Upper lobe of left lung (tissue), 6 donors: ENCODE results near the gene CRYZL1. TPM values are rescaled to one million over a fixed set of nuclear protein-coding genes. Genes with fewer than 3 reads are reported as not detected.
A peak's percentile ranks its signal among the peaks of the same experiment; 100 is the strongest.
"Not testable (repeated sequence)": the region's sequence is repeated elsewhere in the genome, so short reads cannot be mapped to it uniquely, and the experiment has no call there.

ENCODE experiments used
- ATAC-seq, 2 donors: fragments of 200-7000 bp; cut with Tn5 transposase; one replicate each; pipeline ENCODE4 v1.9.1; 2022; ENCODE audit warnings: mild to moderate bottlenecking in 2 of 2, moderate library complexity in 2 of 2; ENCODE audit not compliant: low FRiP score in 2 of 2
- DNase-seq, 2 donors: peaks; one replicate each; pipeline ENCODE4 v3.0.0-alpha.2; 2019 to 2020
- H3K27ac ChIP-seq, 4 donors: fragments of 200-600 bp; sonication (generic); one replicate each; pipeline ENCODE4 v1.5.1; 2016 to 2019
- H3K27me3 ChIP-seq, 4 donors: fragments of 200-600 bp; sonication (generic); one replicate each; pipeline ENCODE4 v1.5.1; 2017 to 2019
- H3K36me3 ChIP-seq, 4 donors: fragments of 200-600 bp; sonication (generic); one replicate each; pipeline ENCODE4 v1.5.1; 2016 to 2019
- H3K4me1 ChIP-seq, 4 donors: fragments of 200-600 bp; sonication (generic); one replicate each; pipeline ENCODE4 v1.5.1; 2018 to 2019
- H3K4me3 ChIP-seq, 4 donors: fragments of 200-600 bp; sonication (generic); one replicate each; pipeline ENCODE4 v1.5.1; 2017 to 2019; ENCODE audit warnings: mild to moderate bottlenecking in 2 of 4, moderate library complexity in 1 of 4
- H3K9me3 ChIP-seq, 4 donors: fragments of 200-600 bp; sonication (generic); one replicate each; pipeline ENCODE4 v1.5.1; 2018 to 2019
- EP300 ChIP-seq, 4 donors: sonication (generic); formaldehyde crosslinking; IDR thresholded peaks; one replicate each; pipeline ENCODE4 v1.5.1; 2017; ENCODE audit warnings: antibody characterized with exemption in 4 of 4, control low read depth in 2 of 4
- POLR2A ChIP-seq, 4 donors: fragments of 450-650 bp; IDR thresholded peaks; one replicate each; pipeline ENCODE4 v1.5.1; 2016 to 2017; ENCODE audit warnings: antibody characterized with exemption in 4 of 4, mild to moderate bottlenecking in 2 of 4
- POLR2AphosphoS5 ChIP-seq, 2 donors: sonication (generic); formaldehyde crosslinking; IDR thresholded peaks; one replicate each; pipeline ENCODE4 v1.5.1; 2017; ENCODE audit warnings: antibody characterized with exemption in 2 of 2
- WGBS, 2 donors: methylation state at CpG; one replicate each; pipeline ENCODE4 v1.1.5; 2017 to 2018; 5-methylcytosine and 5-hydroxymethylcytosine counted together
- total RNA-seq, 6 donors: library from RNA; depleted of rRNA in 4 of 6; stranded (reverse); fragments of >200 nt in 4 of 6; gene quantifications; one replicate each; pipeline versions ENCODE4 v1.1.0 to v1.2.1, GENCODE V29; 2016 to 2021
- TF ChIP-seq, protein P1 (sequence below), 6 experiments: fragments of 450-650 bp in 4 of 6; fragments of 200-600 bp in 2 of 6; sonication (generic) in 2 of 6; IDR thresholded peaks; one replicate each; pipeline ENCODE4 v1.5.1; 2016 to 2019; ENCODE audit warnings: antibody characterized with exemption in 6 of 6
- donor health status: DM: no; HTN: no; CAD: no; lungs with moderate emphysema.
- donor health status: DM: no; HTN: yes; CAD: no; lungs with severe emphysema.

CRYZL1 gene
- total RNA-seq, 6 donors from 2014 or later, result 20.2 to 80.7 (median 31.7) TPM

DNA sequence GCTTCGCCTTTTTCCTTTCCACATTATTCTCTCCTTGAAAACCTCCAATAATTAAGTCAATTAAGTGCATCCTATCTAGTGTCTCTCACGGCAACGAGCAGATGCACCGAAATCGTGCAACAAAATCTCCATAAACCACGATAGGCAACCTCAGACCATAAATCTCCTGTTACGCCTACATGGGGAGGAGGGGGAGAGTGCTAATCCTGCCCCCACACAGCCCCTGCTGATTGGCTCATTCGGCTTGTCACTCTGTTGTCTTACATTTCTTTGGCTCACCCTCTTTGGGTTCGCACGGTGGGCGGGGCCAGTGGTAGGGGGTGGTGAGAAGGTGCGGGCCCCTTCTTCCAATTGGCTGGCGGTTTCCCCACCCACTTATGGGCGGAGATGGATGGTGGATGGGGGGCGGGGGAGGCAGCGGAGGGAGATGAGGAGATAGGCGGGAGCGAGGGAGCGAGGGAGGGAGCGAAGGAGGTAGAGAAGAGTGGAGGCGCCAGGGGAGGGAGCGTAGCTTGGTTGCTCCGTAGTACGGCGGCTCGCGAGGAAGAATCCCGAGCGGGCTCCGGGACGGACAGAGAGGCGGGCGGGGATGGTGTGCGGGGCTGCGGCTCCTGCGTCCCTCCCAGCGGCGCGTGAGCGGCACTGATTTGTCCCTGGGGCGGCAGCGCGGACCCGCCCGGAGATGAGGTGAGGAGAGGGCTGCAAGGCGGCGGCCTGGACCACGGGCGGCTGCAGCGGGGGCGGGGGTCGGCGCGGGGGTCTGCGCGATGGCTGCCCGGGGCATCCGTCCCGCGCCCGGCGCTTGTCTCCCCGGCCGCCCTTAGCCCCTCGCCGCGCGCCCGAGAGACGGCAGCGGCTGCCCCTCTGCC lies 720 bp upstream of the CRYZL1 start, which contains the start of gene ITSN1:
TSS of gene ITSN1 (plus strand) at position 475 of the 869 bp plus-strand sequence. CDS start 76,328 bp downstream, outside the sequence.
- Histone ChIP-seq H3K9me3 (no peaks in the 10 kb centered on the region), H3K36me3 (no peaks in the 10 kb centered on the region), H3K4me1 (peaks cover 12 to 39% (median 27%) of the 10 kb centered on the region in 4 donors), H3K27me3 (no peaks in the 10 kb centered on the region), H3K27ac (peak within 1 kb of the TSS; percentile 85 to 94 (median 91)), H3K4me3 (peak within 1 kb of the TSS; percentile 71 to 99 (median 96))
- TF ChIP-seq EP300 (IDR thresholded peaks at IDR 0.05) (peak in 1 of 4 donors; percentile 57), POLR2AphosphoS5 (IDR thresholded peaks at IDR 0.05) (peak; percentile 15 to 88), POLR2A (IDR thresholded peaks at IDR 0.05) (peak in 3 of 4 donors; percentile 33 to 91 (median 80))
- TF ChIP-seq, protein P1, sequence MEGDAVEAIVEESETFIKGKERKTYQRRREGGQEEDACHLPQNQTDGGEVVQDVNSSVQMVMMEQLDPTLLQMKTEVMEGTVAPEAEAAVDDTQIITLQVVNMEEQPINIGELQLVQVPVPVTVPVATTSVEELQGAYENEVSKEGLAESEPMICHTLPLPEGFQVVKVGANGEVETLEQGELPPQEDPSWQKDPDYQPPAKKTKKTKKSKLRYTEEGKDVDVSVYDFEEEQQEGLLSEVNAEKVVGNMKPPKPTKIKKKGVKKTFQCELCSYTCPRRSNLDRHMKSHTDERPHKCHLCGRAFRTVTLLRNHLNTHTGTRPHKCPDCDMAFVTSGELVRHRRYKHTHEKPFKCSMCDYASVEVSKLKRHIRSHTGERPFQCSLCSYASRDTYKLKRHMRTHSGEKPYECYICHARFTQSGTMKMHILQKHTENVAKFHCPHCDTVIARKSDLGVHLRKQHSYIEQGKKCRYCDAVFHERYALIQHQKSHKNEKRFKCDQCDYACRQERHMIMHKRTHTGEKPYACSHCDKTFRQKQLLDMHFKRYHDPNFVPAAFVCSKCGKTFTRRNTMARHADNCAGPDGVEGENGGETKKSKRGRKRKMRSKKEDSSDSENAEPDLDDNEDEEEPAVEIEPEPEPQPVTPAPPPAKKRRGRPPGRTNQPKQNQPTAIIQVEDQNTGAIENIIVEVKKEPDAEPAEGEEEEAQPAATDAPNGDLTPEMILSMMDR (IDR thresholded peaks at IDR 0.05), result no peak
- peak; percentile 94 to 100 for DNase-seq
- peak; percentile 95 to 98 for ATAC-seq
- WGBS, 2 donors, result 0 to 2% methylated on average over 28 to 66 of the region's 71 CpGs

DNA sequence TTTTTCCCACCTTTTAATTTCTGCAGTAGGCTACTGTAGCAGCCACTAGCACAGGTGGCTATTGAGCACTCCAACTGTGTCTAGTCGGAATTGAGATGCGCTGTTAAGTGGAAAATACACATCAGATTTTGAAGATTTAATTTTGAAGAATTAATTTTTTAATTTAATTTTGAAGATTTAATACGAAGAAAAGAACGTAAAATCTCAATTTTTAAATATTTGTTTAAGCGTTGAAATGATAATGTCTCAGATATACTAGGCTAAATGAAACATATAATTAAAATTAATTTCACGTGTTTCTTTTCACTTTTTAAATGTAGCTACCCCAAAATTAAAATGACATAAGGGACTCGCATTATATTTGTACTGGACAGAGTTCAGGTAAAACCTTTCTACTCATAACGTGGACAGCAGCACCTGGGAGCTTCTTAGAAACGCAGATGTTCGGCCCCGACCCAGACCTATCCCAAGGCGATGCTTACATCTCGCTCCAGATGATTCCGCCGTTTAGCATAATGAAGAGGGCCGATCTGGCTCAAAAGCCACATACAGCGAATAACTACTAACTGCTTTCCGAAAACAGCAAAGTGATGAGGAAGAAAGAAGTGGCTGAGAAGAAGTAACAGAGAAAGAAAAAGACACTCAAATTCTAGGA lies 717 bp downstream of the CRYZL1 start:
- Histone ChIP-seq H3K9me3 (no peaks in the 10 kb centered on the region), H3K27me3 (no peaks in the 10 kb centered on the region), H3K4me1 (peaks cover 12 to 39% (median 27%) of the 10 kb centered on the region in 4 donors), H3K36me3 (no peaks in the 10 kb centered on the region), H3K4me3 (peak overlapping the region; percentile 71 to 99 (median 96)), H3K27ac (peak overlapping the region; percentile 85 to 94 (median 91))
- TF ChIP-seq, protein P1 (IDR thresholded peaks at IDR 0.05), result no peak
- TF ChIP-seq EP300 (IDR thresholded peaks at IDR 0.05) (no peak), POLR2AphosphoS5 (IDR thresholded peaks at IDR 0.05) (no peak)
- DNase-seq, result no peak
- no peak for ATAC-seq
- WGBS, 2 donors, result 28% methylated on average over 18 of the region's 18 CpGs

DNA sequence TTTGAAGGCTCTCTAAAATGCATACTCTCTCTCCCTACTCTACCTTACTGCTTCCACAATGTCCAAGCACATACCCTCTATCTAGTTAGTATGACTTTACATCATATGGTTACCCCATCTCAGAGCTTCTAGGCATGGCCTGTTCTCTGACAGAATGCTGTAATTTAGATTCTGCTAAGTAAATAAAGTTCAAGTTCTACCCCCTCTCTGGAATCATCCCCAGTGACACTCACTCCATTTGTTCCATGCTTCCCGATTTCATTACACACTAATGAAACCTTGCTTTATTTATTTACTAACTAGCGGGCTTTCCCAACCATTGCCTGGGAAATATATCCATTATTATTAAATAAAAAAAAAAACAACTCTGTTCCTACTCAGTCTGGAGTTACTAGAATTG lies 7.3 kb downstream of the CRYZL1 start:
- 95 to 97% methylated on average over 2 of the region's 2 CpGs for WGBS, 2 donors
- Histone ChIP-seq H3K9me3 (no peaks in the 10 kb centered on the region), H3K27ac (no peak overlapping the region), H3K36me3 (peaks cover 0 to 22% (median 8%) of the 10 kb centered on the region in 4 donors), H3K27me3 (no peaks in the 10 kb centered on the region), H3K4me1 (no peaks in the 10 kb centered on the region), H3K4me3 (no peak overlapping the region)
- DNase-seq (no peak), ATAC-seq (no peak)
- TF ChIP-seq POLR2AphosphoS5 (IDR thresholded peaks at IDR 0.05) (no peak), EP300 (IDR thresholded peaks at IDR 0.05) (no peak), POLR2A (IDR thresholded peaks at IDR 0.05) (no peak)
- TF ChIP-seq, protein P1 (IDR thresholded peaks at IDR 0.05), result no peak

DNA sequence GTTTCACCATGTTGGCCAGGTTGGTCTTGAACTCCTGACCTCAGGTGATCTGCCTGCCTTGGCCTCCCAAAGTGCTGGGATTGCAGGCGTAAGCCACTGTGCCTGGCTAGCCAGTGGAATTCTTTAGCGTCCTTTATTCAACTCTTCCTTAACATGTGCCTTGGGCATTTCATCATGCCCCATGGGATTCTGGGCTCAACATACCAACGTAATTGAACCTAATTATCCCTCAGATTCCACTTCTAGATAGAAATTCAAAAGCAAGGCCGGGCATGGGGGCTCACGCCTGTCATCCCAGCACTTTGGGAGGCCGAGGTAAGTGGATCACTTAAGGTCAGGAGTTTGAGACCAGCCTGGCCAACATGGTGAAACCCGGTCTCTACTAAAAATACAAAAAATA lies 15.4 kb downstream of the CRYZL1 start:
- H3K36me3 ChIP-seq, result peaks cover 8 to 44% (median 18%) of the 10 kb centered on the region in 4 donors
- 96 to 97% methylated on average over 7 of the region's 7 CpGs for WGBS, 2 donors
- H3K27me3 ChIP-seq, H3K9me3 ChIP-seq, H3K4me1 ChIP-seq, H3K4me3 ChIP-seq, ATAC-seq, DNase-seq, H3K27ac ChIP-seq: not testable (repeated sequence)

DNA sequence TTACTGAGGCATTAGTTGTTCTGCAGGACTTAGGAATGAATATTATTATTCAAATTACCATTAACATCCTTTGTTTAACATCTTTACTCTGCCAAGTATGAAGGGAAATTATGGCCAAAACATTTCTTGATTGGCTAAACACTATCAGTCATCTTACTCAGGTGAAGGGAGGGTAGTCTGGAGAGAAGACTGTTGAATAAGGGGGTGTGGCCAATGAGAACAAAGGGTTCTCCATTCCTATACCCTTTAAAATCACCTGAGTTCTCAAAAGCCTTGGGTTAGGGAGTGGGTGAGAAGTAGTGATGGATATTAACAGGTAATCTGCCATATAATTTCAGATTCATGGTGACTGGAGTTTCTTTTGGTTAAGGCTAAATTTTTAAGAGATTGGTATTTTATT lies 19.3 kb downstream of the CRYZL1 start:
- no peak for TF ChIP-seq POLR2A (IDR thresholded peaks at IDR 0.05)
- TF ChIP-seq POLR2AphosphoS5 (IDR thresholded peaks at IDR 0.05), result no peak
- no peak for TF ChIP-seq EP300 (IDR thresholded peaks at IDR 0.05)
- TF ChIP-seq, protein P1 (IDR thresholded peaks at IDR 0.05), result no peak
- DNase-seq, result no peak

More for the DNA sequence above, 19.3 kb downstream of the CRYZL1 start:
- Histone ChIP-seq H3K36me3 (peaks cover 6 to 43% (median 14%) of the 10 kb centered on the region in 4 donors), H3K27ac (no peak overlapping the region), H3K27me3 (no peaks in the 10 kb centered on the region), H3K4me1 (no peaks in the 10 kb centered on the region), H3K4me3 (no peak overlapping the region), H3K9me3 (no peaks in the 10 kb centered on the region)
- no peak for ATAC-seq
